NCI-H1694 treated with DMSO at 0.1 percent for 48 hours (cell line): Measurements from ENCODE around the gene HNF4A.

ENCODE experiments used
- DNase-seq: peaks from one replicate; lab custom pipeline; 2025; lab: John Stamatoyannopoulos, UW

HNF4A gene

DNA sequence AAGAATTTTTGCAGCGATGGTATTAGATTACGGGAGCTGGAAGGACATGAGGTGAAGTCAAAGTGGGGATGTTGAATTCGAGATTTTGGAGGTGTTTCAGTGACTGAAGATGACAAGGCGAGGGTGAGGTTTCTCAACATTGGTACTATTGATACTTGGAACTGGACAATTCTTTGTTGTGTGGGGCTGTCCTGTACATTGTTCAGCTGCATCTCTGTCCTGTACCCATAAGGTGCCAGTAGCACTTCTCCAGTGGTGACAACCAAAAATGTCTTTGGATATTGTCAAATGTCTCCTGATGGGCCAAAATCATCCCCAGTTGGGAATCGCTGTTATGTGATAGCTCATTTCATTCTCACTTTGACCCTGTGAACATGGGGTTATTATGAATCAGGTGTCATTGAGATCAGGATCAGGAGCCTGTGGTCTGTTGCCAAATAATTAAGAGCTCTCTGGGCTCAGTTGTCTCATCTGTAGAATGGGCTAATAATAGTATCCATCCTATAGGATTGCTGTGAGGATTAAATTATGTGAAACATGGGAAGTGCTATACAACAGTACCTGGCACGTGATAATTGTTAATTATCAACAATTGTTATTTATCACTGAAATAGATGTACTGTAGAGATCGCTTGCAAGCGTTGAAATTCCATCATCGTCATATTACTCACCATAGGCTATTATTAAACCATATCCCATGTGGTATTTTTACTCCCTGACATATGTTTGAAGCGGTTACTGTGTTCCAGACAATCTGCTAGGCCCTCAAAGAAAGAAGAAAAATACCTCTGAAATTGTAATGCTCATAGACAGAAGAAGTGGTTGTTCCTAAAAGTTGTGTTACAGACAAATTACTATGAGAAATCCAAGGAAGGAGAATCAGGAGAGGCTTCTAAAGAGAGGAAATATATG, 71.6 kb downstream of the HNF4A start:
- no peak for DNase-seq

DNA sequence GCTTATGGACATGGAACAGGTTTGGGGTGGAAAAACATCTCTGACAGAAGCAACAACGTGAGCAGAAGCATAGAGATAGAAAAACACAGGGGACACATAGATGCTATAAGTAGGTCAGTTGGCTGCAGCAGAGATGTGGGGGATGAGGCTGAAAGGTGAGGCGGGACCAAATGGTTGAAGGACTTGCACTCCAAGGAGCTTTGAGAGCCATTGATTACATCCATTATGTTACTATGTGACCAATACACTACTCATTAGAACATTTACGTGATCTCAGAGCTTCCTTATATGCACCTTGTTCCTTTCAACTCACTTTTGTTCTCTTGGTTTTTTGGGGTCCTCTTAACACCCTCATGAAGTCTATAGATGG, 72.3 kb downstream of the HNF4A start:
- DNase-seq, result no peak

DNA sequence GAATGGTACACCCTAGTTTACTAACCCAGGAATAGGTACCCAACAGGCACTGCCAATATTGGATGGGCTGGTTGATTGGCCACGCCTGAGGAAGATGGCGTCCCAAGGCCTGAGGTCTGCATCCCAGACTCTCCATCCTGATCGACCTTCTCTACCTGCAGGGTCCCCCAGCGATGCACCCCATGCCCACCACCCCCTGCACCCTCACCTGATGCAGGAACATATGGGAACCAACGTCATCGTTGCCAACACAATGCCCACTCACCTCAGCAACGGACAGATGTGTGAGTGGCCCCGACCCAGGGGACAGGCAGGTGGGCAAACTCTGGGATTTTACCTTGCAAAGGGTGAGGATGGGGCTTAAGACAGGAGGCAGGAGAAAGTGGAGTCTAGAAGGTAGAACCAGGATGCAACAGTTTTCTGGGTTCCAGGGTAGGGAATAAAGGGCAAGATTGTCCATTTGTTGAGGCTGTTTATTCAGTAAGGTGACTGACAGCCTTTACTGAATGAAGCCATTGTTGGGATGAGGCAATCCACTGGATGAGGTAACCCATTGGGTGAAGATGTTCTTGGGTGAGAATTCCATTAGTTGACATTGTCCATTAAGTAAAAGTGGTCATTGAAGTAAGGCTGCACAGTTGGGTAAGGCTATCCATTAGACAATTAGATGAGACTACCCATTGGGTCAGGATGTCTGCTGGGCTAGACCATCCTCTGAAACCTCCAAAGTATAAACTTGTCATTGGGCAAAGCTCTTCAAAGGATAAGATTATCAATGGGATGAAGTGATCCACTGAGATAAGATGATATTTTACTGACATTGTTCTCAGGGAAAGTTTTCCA, 72.9 kb downstream of the HNF4A start:
- DNase-seq, result no peak

DNA sequence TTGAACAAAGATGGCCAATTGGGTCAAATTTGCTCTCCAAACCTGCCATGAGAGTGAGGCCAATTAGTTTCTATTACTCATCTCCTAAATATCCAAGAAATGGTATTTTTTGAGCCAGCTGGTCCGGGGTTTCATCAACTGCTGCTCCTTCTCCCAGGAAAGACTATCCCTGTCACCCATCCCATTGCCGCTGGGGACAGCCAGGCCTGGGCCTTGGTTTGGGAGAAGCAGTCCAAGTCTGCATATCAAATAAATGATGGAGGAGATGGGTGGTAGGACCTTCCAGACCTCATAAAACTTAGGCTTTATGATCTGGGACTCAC, 73.5 kb downstream of the HNF4A start:
- DNase-seq, result no peak

DNA sequence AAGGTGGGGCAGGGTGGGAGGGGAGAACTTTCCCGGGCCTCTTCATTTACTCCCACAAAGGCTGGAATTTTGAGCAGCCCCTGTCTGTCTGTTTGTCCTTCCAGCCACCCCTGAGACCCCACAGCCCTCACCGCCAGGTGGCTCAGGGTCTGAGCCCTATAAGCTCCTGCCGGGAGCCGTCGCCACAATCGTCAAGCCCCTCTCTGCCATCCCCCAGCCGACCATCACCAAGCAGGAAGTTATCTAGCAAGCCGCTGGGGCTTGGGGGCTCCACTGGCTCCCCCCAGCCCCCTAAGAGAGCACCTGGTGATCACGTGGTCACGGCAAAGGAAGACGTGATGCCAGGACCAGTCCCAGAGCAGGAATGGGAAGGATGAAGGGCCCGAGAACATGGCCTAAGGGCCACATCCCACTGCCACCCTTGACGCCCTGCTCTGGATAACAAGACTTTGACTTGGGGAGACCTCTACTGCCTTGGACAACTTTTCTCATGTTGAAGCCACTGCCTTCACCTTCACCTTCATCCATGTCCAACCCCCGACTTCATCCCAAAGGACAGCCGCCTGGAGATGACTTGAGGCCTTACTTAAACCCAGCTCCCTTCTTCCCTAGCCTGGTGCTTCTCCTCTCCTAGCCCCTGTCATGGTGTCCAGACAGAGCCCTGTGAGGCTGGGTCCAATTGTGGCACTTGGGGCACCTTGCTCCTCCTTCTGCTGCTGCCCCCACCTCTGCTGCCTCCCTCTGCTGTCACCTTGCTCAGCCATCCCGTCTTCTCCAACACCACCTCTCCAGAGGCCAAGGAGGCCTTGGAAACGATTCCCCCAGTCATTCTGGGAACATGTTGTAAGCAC, 74.1 kb downstream of the HNF4A start:
- DNase-seq, result no peak

DNA sequence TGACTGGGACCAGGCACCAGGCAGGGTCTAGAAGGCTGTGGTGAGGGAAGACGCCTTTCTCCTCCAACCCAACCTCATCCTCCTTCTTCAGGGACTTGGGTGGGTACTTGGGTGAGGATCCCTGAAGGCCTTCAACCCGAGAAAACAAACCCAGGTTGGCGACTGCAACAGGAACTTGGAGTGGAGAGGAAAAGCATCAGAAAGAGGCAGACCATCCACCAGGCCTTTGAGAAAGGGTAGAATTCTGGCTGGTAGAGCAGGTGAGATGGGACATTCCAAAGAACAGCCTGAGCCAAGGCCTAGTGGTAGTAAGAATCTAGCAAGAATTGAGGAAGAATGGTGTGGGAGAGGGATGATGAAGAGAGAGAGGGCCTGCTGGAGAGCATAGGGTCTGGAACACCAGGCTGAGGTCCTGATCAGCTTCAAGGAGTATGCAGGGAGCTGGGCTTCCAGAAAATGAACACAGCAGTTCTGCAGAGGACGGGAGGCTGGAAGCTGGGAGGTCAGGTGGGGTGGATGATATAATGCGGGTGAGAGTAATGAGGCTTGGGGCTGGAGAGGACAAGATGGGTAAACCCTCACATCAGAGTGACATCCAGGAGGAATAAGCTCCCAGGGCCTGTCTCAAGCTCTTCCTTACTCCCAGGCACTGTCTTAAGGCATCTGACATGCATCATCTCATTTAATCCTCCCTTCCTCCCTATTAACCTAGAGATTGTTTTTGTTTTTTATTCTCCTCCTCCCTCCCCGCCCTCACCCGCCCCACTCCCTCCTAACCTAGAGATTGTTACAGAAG, 75.0 kb downstream of the HNF4A start:
- no peak for DNase-seq

DNA sequence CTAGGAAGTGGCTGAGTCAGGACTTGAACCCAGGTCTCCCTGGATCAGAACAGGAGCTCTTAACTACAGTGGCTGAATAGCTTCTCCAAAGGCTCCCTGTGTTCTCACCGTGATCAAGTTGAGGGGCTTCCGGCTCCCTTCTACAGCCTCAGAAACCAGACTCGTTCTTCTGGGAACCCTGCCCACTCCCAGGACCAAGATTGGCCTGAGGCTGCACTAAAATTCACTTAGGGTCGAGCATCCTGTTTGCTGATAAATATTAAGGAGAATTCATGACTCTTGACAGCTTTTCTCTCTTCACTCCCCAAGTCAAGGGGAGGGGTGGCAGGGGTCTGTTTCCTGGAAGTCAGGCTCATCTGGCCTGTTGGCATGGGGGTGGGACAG, 75.6 kb downstream of the HNF4A start:
- DNase-seq, result no peak

DNA sequence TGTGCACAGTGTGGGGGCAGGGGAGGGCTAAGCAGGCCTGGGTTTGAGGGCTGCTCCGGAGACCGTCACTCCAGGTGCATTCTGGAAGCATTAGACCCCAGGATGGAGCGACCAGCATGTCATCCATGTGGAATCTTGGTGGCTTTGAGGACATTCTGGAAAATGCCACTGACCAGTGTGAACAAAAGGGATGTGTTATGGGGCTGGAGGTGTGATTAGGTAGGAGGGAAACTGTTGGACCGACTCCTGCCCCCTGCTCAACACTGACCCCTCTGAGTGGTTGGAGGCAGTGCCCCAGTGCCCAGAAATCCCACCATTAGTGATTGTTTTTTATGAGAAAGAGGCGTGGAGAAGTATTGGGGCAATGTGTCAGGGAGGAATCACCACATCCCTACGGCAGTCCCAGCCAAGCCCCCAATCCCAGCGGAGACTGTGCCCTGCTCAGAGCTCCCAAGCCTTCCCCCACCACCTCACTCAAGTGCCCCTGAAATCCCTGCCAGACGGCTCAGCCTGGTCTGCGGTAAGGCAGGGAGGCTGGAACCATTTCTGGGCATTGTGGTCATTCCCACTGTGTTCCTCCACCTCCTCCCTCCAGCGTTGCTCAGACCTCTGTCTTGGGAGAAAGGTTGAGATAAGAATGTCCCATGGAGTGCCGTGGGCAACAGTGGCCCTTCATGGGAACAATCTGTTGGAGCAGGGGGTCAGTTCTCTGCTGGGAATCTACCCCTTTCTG, 76.2 kb downstream of the HNF4A start:
- DNase-seq, result no peak

DNA sequence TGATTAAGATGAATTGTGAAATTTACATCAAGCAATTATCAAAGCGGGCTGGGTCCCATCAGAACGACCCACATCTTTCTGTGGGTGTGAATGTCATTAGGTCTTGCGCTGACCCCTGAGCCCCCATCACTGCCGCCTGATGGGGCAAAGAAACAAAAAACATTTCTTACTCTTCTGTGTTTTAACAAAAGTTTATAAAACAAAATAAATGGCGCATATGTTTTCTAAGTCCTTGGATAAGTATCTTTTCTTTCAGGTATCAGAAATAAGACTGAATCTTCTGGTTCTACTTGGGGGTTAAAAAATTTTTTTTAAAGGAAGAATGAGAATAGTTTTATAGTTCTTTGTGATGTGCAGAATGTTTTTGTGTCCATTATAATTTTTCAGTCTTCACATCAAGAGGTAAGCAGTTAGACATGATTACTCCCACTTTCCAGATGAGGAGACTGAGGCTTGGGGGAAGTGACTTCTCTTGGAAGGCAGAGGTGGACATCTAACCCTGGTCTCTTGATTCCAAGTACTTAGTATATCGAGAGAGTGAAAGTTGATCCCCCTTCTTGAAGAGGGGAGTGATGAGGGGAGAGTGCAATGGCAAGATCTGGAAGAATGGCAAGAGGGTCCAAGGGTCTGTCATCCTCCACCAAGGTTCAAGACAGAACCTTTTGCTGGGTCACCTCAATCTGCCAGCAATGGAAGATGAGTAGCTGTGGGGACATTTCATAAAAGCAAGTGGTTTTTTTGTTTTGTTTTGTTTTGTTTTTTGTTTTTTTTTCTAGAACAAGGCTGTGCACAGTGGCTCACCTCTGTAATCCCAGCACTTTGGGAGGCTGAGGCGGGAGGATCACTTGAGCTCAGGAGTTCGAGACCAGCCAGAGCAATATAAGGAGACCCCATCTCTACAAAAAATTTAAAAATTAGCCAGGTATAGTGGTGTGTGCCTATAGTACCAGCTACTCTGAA, 77.4 kb downstream of the HNF4A start:
- DNase-seq, result no peak

DNA sequence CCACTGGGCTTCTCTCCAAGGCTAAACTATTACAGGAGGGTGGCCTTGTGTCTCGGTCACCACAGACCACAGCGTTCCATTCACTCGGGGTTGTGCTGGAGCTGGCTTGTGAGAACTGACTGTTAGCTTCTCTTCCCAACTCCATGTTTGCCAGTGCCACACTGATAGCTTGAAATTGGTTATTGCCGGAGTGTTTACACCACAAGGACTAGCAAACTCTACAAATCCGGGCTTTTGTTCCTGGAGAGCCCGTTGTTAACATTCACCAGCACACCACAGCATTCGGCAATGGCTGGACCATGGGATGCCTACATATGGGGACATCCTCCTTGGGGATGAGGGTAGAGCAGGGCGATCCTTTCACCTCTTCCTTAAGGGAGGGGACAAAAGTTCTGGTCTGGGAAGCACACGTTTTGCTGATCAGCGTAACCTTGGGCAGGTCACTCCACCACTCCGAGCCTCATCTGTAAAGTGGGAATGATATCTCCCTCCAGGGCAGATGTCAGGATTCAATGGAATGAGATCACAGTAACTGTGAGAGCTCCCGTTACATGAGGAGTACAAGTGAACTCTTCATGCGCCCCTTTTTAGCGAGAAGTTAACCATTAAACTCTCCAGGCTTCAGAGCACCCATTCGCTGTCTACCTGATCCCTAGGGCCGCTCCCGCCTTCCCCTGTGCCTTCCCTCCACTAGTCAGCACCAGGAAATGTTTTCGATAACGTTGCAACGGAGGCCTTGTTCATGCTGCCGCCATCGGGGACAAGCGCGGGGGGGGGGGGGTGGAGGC, 78.4 kb downstream of the HNF4A start:
- DNase-seq, result no peak

DNA sequence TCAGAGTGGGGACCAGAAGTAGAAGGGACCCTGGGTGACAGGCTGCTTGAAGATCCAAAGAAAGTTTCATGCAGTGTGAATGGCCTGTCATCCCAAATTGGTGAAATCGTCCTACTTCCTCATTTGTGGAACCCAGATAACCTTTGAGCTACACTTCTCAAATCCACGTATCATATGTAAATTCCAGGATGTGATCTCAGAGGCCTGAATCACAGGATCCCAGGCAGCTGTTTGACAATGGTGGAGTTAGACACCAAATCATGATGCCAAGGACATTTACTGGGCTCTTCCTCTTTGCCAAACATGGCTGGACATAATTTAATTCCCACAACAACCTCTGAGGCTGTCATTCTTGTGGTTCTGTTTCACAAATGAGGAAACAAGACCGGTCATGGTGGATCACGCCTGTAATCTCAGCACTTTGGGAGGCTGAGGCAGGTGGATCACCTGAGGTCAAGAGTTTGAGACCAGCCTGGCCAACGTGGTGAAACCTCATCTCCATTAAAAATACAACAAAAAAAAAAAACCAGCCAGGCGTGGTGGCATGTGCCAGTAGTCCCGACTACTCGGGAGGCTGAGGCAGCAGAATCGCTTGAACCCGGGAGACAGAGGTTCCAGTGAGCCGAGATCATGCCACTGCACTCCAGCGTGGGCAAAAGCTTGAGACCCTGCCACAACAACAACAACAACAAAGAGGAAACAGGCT, 80.3 kb downstream of the HNF4A start:
- DNase-seq, result no peak

DNA sequence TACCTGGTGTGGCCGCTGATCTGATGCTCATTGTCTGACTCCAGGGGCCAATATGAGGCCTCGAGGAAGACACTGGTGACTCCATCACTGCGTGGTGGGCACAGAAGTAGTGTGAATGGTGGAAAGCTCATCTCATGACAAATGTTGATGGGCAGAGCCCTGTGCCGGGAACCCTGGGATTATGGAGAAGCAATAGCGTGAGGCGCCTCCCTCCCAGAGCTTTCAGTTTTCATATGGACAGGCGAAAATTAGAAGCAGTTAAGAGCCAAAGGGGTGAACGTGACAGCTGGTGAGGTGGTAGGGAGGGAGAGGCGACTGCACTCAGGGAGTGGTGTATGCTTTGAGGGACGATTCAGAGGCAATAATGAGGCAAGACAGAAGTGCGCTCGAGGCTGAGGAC, 80.9 kb downstream of the HNF4A start:
- no peak for DNase-seq

DNA sequence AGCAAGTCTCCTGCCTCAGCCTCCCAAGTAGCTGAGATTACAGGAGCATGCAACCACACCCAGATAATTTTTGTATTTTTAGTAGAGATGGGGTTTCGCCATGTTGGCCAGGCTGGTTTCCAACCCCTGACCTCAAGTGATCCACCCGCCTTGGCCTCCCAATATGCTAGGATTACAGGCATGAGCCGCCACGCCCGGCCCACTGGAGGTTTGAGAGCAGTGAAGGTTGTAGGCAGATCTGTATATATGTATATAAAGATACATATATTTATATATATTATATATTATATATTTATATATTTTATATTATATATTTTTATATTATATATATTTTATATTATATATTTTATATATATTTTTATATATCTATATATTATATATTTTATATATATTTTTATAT, 82.0 kb downstream of the HNF4A start:
- no peak for DNase-seq

DNA sequence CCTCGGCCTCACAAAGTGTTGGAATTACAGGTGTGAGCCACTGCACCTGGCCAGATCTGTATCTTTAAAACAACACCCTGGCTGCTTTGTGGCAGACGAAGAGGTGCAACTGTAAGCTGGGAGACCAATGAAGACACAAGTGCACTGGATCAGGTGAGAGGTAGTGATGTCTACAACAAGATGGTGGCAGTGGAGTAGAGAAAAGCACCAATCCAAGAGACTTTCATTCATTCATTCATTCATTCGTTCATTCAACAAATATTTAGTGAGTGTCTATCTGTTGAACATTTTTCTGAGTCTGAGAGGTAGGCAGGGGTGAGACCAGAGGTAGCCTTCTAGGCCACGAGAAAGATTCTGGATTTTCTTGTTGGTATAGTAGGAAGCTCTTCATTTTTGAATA, 83.3 kb downstream of the HNF4A start:
- DNase-seq, result no peak

DNA sequence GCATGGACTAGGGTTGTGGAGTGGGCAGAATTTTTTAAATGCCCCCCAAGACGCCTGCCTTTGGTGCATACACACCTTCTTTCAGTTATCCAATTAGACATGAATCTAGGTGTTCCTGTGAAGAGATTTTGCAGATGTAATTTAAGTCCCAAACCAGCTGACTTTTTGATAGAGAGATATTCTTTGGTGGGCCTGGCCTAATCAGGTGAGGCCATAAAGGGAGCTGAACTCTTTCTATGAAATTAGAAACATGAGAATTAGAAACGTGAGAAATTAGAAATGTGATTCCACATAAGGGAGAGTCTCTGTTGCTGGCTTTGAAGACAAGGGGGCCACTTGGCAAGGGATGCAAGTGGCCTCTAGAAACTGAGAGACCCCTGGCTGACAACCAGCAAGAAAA, 83.8 kb downstream of the HNF4A start:
- DNase-seq, result no peak

DNA sequence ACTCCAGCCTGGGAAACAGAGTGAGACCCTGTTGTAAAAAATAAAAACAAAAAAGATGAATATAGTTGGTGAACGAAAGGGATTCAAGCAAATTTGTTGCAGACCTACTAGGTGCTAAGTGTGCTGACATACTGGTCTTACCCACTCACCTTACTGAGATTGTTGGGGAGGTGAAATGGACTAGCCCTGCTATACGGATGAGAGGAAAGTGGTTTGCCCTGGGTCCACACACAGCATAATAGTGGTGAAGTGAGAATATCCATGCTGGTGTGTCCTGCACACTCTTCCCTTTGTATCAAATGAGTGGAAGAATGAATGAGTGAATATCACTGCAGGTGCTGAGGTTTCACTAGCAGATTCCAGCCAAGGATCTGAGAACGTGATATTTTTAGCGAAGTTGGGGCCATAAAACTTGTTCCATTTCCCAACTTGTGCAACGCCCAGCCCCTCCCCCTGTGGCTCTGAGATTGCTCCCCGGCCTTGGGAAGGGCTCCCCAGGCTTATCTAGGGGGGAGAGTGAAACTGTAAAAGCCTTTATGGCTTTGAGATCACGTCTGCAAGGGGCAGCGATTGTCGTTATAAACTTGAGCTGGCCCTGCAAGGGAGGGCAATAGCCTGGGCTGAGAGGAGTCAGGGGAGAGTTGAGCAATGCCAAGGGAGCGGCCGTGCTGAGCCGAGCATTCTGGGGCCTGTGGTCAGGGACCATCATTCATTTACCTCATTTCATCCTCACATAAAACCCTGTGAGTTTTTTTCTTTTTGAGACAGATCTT, 87.0 kb downstream of the HNF4A start:
- no peak for DNase-seq
